Activated CD8-positive, alpha-beta T cell treated with anti-CD3 and anti-CD28 coated beads, Interleukin-2, amount 10 ng/mL, durations not matched to agents 7 days and 5 days (primary cell): ENCODE data around the gene SLF1. TPM values are rescaled to one million over a fixed set of nuclear protein-coding genes. Genes with fewer than 3 reads are reported as not detected.

Experiments used
- ATAC-seq: fragments of 150-1000 bp; cut with Tn5 transposase; one replicate; pipeline ENCODE4 v1.10.0; 2021; ENCODE audit warnings: moderate library complexity
- CTCF ChIA-PET: fragments of 350-600 bp; sonication (Branson Sonifier 250); formaldehyde crosslinking; loops from one replicate; lab custom pipeline; 2021; ENCODE audit warnings: antibody characterized with exemption; lab: Charles Lee
- POLR2A ChIA-PET: fragments of 350-600 bp; sonication (Branson Sonifier 250); formaldehyde crosslinking; loops from one replicate; lab custom pipeline; 2021; ENCODE audit warnings: antibody characterized with exemption; lab: Charles Lee
- DNase-seq: peaks from one replicate; pipeline ENCODE4 v3.0.0-alpha.2; 2020
- H3K27ac Mint-ChIP-seq: one replicate; pipeline ENCODE4 v1.8.0; 2021; ENCODE audit warnings: mild to moderate bottlenecking, mixed read lengths
- H3K27me3 Mint-ChIP-seq: one replicate; pipeline ENCODE4 v1.8.0; 2021; ENCODE audit warnings: low read depth, mixed read lengths
- H3K36me3 Mint-ChIP-seq: one replicate; pipeline ENCODE4 v1.8.0; 2021; ENCODE audit warnings: low read depth, mixed read lengths
- H3K4me1 Mint-ChIP-seq: one replicate; pipeline ENCODE4 v1.8.0; 2021; ENCODE audit warnings: low read depth, mixed read lengths
- H3K4me3 Mint-ChIP-seq: one replicate; pipeline ENCODE4 v1.8.0; 2021; ENCODE audit warnings: mild to moderate bottlenecking, mixed read lengths
- H3K9me3 Mint-ChIP-seq: one replicate; pipeline ENCODE4 v1.8.0; 2022; ENCODE audit warnings: mixed read lengths; ENCODE audit not compliant: insufficient read depth
- total RNA-seq, 2 experiments: library from RNA; stranded (reverse); gene quantifications; one replicate each; pipeline ENCODE4 v1.2.3, GENCODE V29; 2021

The SLF1 gene
- total RNA-seq, 2 experiments from 2014 or later = 18.2 to 19.4 TPM

- DNase-seq (no peak), ATAC-seq (no peak)
- Mint-ChIP-seq H3K4me3 (peak overlapping the region; percentile 84), H3K4me1 (peaks cover 42% of the 10 kb centered on the region), H3K9me3 (no peaks in the 10 kb centered on the region), H3K27ac (no peak overlapping the region), H3K36me3 (no peaks in the 10 kb centered on the region), H3K27me3 (no peaks in the 10 kb centered on the region)
- CTCF ChIA-PET = interaction anchor here (1.0 kb wide), 1 partner anchor 9 kb away, joined by 3 read pairs; no protein-coding TSS in a partner anchor
- POLR2A ChIA-PET = no interaction called here
Measured at GRCh38 chr5:94620256-94620655, 1.8 kb downstream of the SLF1 start.

DNA sequence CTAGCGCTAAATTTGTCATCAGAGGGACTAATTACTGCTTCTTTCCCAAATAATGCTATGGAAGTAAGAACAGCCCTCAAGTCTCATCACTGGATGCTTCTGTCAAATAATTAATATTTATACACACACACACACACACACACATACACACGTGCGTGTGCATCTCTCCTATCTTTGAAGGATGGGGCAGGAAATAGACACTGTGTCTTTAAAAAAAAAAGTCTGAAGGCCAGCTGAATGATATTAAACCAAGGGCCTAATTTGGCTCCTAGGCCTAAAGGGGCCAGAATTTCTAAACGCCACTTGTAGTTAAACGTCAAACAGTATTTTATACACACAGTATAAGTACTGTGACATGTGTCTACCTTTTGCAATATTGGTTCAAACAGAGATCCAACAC is 3.3 kb downstream of the SLF1 start:
- no peaks in the 10 kb centered on the region for H3K36me3 Mint-ChIP-seq
- H3K9me3 Mint-ChIP-seq = no peaks in the 10 kb centered on the region
- H3K27me3 Mint-ChIP-seq = no peaks in the 10 kb centered on the region
- ATAC-seq (no peak), DNase-seq (no peak)
- H3K4me1 Mint-ChIP-seq = peaks cover 33% of the 10 kb centered on the region
- ChIA-PET CTCF (interaction anchor here (0.7 to 0.9 kb wide), 3 partner anchors 10 to 116 kb away, joined by 3 to 4 read pairs (median 4); no protein-coding TSS in a partner anchor), POLR2A (no interaction called here)
- H3K4me3 Mint-ChIP-seq = peak overlapping the region; percentile 2
- H3K27ac Mint-ChIP-seq = no peak overlapping the region

- Mint-ChIP-seq H3K36me3 (no peaks in the 10 kb centered on the region), H3K4me3 (no peak overlapping the region), H3K4me1 (peaks cover 27% of the 10 kb centered on the region), H3K9me3 (no peaks in the 10 kb centered on the region), H3K27ac (no peak overlapping the region), H3K27me3 (no peaks in the 10 kb centered on the region)
- no peak for ATAC-seq
- no peak for DNase-seq
- CTCF ChIA-PET = no interaction called here
- POLR2A ChIA-PET = no interaction called here
Measured at GRCh38 chr5:94623011-94623410, 4.5 kb downstream of the SLF1 start.

GRCh38 chr5:94623877-94624276 is 5.4 kb downstream of the SLF1 start:
- no peak overlapping the region for H3K27ac Mint-ChIP-seq
- H3K4me1 Mint-ChIP-seq = peaks cover 27% of the 10 kb centered on the region
- H3K9me3 Mint-ChIP-seq = no peaks in the 10 kb centered on the region
- no peak for ATAC-seq
- DNase-seq = no peak
- H3K36me3 Mint-ChIP-seq = peaks cover 3% of the 10 kb centered on the region
- CTCF ChIA-PET = no interaction called here
- no peaks in the 10 kb centered on the region for H3K27me3 Mint-ChIP-seq
- no peak overlapping the region for H3K4me3 Mint-ChIP-seq
- POLR2A ChIA-PET = no interaction called here

- no peaks in the 10 kb centered on the region for H3K27me3 Mint-ChIP-seq
- ChIA-PET CTCF (no interaction called here), POLR2A (no interaction called here)
- H3K4me1 Mint-ChIP-seq = peaks cover 13% of the 10 kb centered on the region
- DNase-seq (no peak), ATAC-seq (no peak)
- H3K27ac Mint-ChIP-seq = no peak overlapping the region
- no peaks in the 10 kb centered on the region for H3K9me3 Mint-ChIP-seq
- H3K36me3 Mint-ChIP-seq = peaks cover 29% of the 10 kb centered on the region
- no peak overlapping the region for H3K4me3 Mint-ChIP-seq
Measured at GRCh38 chr5:94627191-94627590, 8.7 kb downstream of the SLF1 start.

GRCh38 chr5:94632024-94632423 is 13.6 kb downstream of the SLF1 start:
- peaks cover 26% of the 10 kb centered on the region for H3K4me1 Mint-ChIP-seq
- H3K27me3 Mint-ChIP-seq = no peaks in the 10 kb centered on the region
- peaks cover 62% of the 10 kb centered on the region for H3K36me3 Mint-ChIP-seq
- DNase-seq (no peak), ATAC-seq (no peak)
- no peaks in the 10 kb centered on the region for H3K9me3 Mint-ChIP-seq
- H3K4me3 Mint-ChIP-seq = no peak overlapping the region
- CTCF ChIA-PET = no interaction called here
- POLR2A ChIA-PET = interaction anchor here (0.6 kb wide), 1 partner anchor 89 kb away, joined by 3 read pairs; no protein-coding TSS in a partner anchor
- no peak overlapping the region for H3K27ac Mint-ChIP-seq

GRCh38 chr5:94640176-94640575 is 21.7 kb downstream of the SLF1 start:
- DNase-seq (no peak), ATAC-seq (no peak)
- H3K36me3 Mint-ChIP-seq = peaks cover 81% of the 10 kb centered on the region
- peaks cover 27% of the 10 kb centered on the region for H3K9me3 Mint-ChIP-seq
- no peaks in the 10 kb centered on the region for H3K27me3 Mint-ChIP-seq
- H3K4me3 Mint-ChIP-seq = no peak overlapping the region
- ChIA-PET CTCF (interaction anchor here (1.1 kb wide), 1 partner anchor 115 kb away, joined by 3 read pairs; no protein-coding TSS in a partner anchor), POLR2A (no interaction called here)
- peaks cover 11% of the 10 kb centered on the region for H3K4me1 Mint-ChIP-seq
- no peak overlapping the region for H3K27ac Mint-ChIP-seq

DNA sequence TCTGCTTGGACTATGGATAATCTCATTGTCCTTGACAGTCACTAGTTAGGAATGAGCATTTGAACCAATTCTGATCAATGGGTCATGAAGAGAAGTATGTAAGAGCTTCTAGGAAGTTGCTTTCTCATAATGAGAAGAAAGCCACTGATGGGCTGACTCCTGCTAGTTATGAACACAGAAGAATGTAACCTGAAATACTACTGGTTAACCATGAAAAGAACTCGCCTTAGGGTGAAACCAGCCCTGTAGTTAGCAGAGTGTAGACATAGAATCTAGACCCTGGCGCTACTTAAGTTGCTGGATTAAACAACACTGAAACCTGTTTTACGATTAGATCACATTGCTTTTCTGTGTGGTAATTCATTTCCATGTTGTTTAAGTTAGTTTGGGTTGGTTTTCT is 26.6 kb downstream of the SLF1 start:
- no peaks in the 10 kb centered on the region for H3K4me1 Mint-ChIP-seq
- POLR2A ChIA-PET = no interaction called here
- H3K36me3 Mint-ChIP-seq = peaks cover 56% of the 10 kb centered on the region
- no peak overlapping the region for H3K27ac Mint-ChIP-seq
- no peak for ATAC-seq
- no peak for DNase-seq
- CTCF ChIA-PET = interaction anchor here (1.4 kb wide), 1 partner anchor 120 kb away, joined by 3 read pairs; no protein-coding TSS in a partner anchor
- peaks cover 13% of the 10 kb centered on the region for H3K9me3 Mint-ChIP-seq
- H3K27me3 Mint-ChIP-seq = no peaks in the 10 kb centered on the region
- no peak overlapping the region for H3K4me3 Mint-ChIP-seq

DNA sequence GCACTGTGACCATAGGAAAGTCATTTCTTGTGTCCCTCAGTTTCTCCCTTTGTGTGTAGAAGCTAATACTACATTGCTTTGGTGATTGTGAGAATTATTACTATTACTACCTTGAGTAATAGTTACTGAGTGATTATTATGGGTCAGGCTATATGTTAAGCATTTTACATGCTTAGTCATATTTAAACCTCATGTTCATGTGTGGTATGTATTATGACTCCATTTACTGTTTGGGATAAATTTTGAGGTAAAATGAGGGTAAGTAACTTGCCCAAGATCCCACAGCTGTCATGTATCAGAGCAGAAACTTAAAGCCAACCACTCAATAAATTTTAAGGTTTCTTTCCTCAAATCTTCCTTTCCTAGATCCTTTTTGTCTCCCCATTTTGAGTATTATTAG is 28.3 kb downstream of the SLF1 start:
- no peaks in the 10 kb centered on the region for H3K4me1 Mint-ChIP-seq
- H3K36me3 Mint-ChIP-seq = peaks cover 46% of the 10 kb centered on the region
- CTCF ChIA-PET = no interaction called here
- H3K9me3 Mint-ChIP-seq = no peaks in the 10 kb centered on the region
- no peak for DNase-seq
- H3K4me3 Mint-ChIP-seq = no peak overlapping the region
- ATAC-seq = no peak
- POLR2A ChIA-PET = no interaction called here
- no peaks in the 10 kb centered on the region for H3K27me3 Mint-ChIP-seq
- H3K27ac Mint-ChIP-seq = no peak overlapping the region

DNA sequence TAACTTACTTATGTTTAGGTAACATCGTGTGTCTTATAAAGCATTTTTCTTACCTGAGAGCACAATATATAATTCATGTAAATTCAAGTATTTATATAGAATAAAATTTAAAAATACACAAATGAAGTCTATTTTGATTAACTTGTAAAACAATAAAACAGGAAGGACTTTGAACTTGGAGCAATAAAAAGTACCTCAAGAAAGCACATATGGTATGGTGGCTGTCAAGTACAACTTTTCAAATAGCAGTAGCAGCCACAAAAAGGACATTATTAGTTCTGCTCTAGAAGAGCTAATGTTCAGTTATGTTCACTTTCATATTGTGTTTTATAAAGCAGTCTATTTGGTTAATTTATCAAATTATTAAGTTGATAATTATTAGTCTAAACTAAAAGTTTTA is 31.4 kb downstream of the SLF1 start:
- CTCF ChIA-PET = no interaction called here
- no peak for DNase-seq
- H3K4me3 Mint-ChIP-seq = no peak overlapping the region
- no peak for ATAC-seq
- H3K27ac Mint-ChIP-seq = no peak overlapping the region
- H3K27me3 Mint-ChIP-seq = no peaks in the 10 kb centered on the region
- H3K4me1 Mint-ChIP-seq = no peaks in the 10 kb centered on the region
- POLR2A ChIA-PET = no interaction called here
- peaks cover 1% of the 10 kb centered on the region for H3K9me3 Mint-ChIP-seq
- peaks cover 48% of the 10 kb centered on the region for H3K36me3 Mint-ChIP-seq

DNA sequence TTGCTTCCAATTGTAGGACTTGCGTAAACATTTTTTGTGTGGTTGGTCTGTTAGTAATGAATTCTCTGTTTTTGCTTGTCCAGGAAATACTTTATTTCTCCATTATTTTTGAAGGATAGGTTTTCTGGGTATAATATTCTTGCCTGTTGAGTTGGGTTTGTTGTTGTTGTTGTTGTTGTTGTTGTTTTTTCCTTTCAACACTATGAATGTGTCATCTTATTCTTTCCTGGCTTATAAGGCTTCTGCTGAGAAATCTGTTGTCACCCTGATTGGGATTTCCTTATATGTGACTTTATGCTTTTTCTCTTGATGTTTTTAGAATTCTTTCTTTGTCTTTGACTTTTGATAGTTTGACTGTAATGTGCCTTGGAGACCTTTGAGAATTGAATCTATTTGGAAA is 39.8 kb downstream of the SLF1 start:
- ChIA-PET POLR2A (no interaction called here), CTCF (no interaction called here)
- Mint-ChIP-seq H3K4me1 (no peaks in the 10 kb centered on the region), H3K4me3 (no peak overlapping the region), H3K27me3 (no peaks in the 10 kb centered on the region), H3K27ac (no peak overlapping the region), H3K36me3 (peaks cover 67% of the 10 kb centered on the region), H3K9me3 (peaks cover 49% of the 10 kb centered on the region)
- no peak for ATAC-seq
- no peak for DNase-seq

GRCh38 chr5:94660506-94660905 is 42.0 kb downstream of the SLF1 start:
- Mint-ChIP-seq H3K9me3 (peaks cover 42% of the 10 kb centered on the region), H3K4me3 (no peak overlapping the region), H3K36me3 (peaks cover 55% of the 10 kb centered on the region), H3K27me3 (no peaks in the 10 kb centered on the region), H3K4me1 (no peaks in the 10 kb centered on the region), H3K27ac (no peak overlapping the region)
- no peak for ATAC-seq
- DNase-seq = no peak
- CTCF ChIA-PET = no interaction called here
- POLR2A ChIA-PET = no interaction called here

GRCh38 chr5:94661086-94661485 is 42.6 kb downstream of the SLF1 start:
- Mint-ChIP-seq H3K4me3 (no peak overlapping the region), H3K36me3 (peaks cover 51% of the 10 kb centered on the region), H3K4me1 (no peaks in the 10 kb centered on the region), H3K9me3 (peaks cover 36% of the 10 kb centered on the region), H3K27ac (no peak overlapping the region), H3K27me3 (no peaks in the 10 kb centered on the region)
- ATAC-seq (no peak), DNase-seq (no peak)
- ChIA-PET POLR2A (no interaction called here), CTCF (no interaction called here)
